ENCODE measurements around the gene MYL4. TPM values are rescaled to one million over a fixed set of nuclear protein-coding genes. Genes with fewer than 3 reads are reported as not detected.

MYL4 gene
- not detected in 2 replicates for total RNA-seq

GRCh38 chr17:47208744-47209488 lies at the start of gene MYL4:
TSS of gene MYL4 (plus strand) at chr17:47209348. CDS start at chr17:47209423, 75 bp downstream.

GRCh38 chr17:47188876-47189731 lies 20.0 kb upstream of the MYL4 start, which contains the start of gene CDC27:
TSS of gene CDC27 (minus strand) at chr17:47189295. CDS start at chr17:47189172, 123 bp downstream.

GRCh38 chr17:47253541-47254402 lies 44.6 kb downstream of the MYL4 start, which contains the start of gene ITGB3:
TSS of gene ITGB3 (plus strand) at chr17:47253827. CDS start at chr17:47253862, 35 bp downstream.

Other genes starting within 250 kb of the MYL4 start
- not detected in 2 replicates for gene RPRML, start 230.1 kb upstream of the MYL4 start, total RNA-seq
- 93.9 and 161 TPM in 2 replicates for gene CDC27, start 20.1 kb upstream of the MYL4 start, total RNA-seq
- gene ITGB3, start 44.5 kb downstream of the MYL4 start, total RNA-seq = 27.8 and 43.0 TPM in 2 replicates
- 3.7 and 12.9 TPM in 2 replicates for gene EFCAB13, start 114.6 kb downstream of the MYL4 start, total RNA-seq

Measured in uterine smooth muscle cell (primary cell).